GM18505 (cell line): ENCODE data around the gene WDR48.
A peak's percentile ranks its signal among the peaks of the same experiment; 100 is the strongest.

Experiments used
- ATAC-seq: cut with Tn5 transposase; IDR thresholded peaks from one replicate; pipeline ENCODE4 v1.9.1; 2021; ENCODE audit not compliant: unreplicated experiment
- POLR2A ChIP-seq: IDR thresholded peaks from 4 replicates; pipeline ENCODE4 v1.6.1; 2011; ENCODE audit warnings: borderline replicate concordance; ENCODE audit not compliant: insufficient read depth, insufficient read length; ENCODE audit errors: extremely low read depth

Gene WDR48

GRCh38 chr3:39110041-39110639 lies 58.3 kb downstream of the WDR48 start:
- ATAC-seq = no peak
- no peak for TF ChIP-seq POLR2A

- no peak for ATAC-seq
Observed at GRCh38 chr3:39112113-39112512, 60.3 kb downstream of the WDR48 start.

GRCh38 chr3:39112535-39112934 lies 60.7 kb downstream of the WDR48 start:
- no peak for TF ChIP-seq POLR2A
- no peak for ATAC-seq

More at GRCh38 chr3:39112113-39112512, 60.3 kb downstream of the WDR48 start:
- TF ChIP-seq POLR2A = no peak

- TF ChIP-seq POLR2A = no peak
- no peak for ATAC-seq
Observed at GRCh38 chr3:39113291-39113690, 61.5 kb downstream of the WDR48 start.

GRCh38 chr3:39114456-39114855 lies 62.6 kb downstream of the WDR48 start:
- no peak for ATAC-seq
- TF ChIP-seq POLR2A = no peak

GRCh38 chr3:39115870-39116269 lies 64.1 kb downstream of the WDR48 start:
- no peak for ATAC-seq
- no peak for TF ChIP-seq POLR2A

GRCh38 chr3:39118079-39118478 lies 66.3 kb downstream of the WDR48 start:
- no peak for TF ChIP-seq POLR2A
- ATAC-seq = no peak

- no peak for ATAC-seq
- no peak for TF ChIP-seq POLR2A
Observed at GRCh38 chr3:39118931-39119660, 67.3 kb downstream of the WDR48 start.

- ATAC-seq = no peak
- no peak for TF ChIP-seq POLR2A
Observed at GRCh38 chr3:39121621-39122020, 69.8 kb downstream of the WDR48 start.

- no peak for TF ChIP-seq POLR2A
- ATAC-seq = peak; percentile 53
Observed at GRCh38 chr3:39122813-39123212, 71.0 kb downstream of the WDR48 start.

GRCh38 chr3:39124876-39125840 lies 73.3 kb downstream of the WDR48 start:
- no peak for ATAC-seq
- no peak for TF ChIP-seq POLR2A

GRCh38 chr3:39125841-39126500 lies 74.2 kb downstream of the WDR48 start:
- no peak for ATAC-seq
- TF ChIP-seq POLR2A = no peak

GRCh38 chr3:39126532-39127071 lies 74.8 kb downstream of the WDR48 start:
- no peak for ATAC-seq
- no peak for TF ChIP-seq POLR2A
